ENCODE measurements around the gene KRT20.

KRT20 gene

GRCh38 chr17:40872416-40872815 is 12.6 kb downstream of the KRT20 start:
- no peak for DNase-seq (ENCODE audit: low spot score)
- in situ Hi-C loops (cut with MboI; ENCODE audit: low sequenced_read_pairs, unreplicated experiment): no loop called here
- TF ChIP-seq CTCF (IDR thresholded peaks at IDR 0.05; ENCODE audit: borderline replicate concordance, control extremely low read depth, extremely low read depth, insufficient read depth, missing control alignments): no peak

- no peak for DNase-seq (ENCODE audit: low spot score)
- TF ChIP-seq CTCF (IDR thresholded peaks at IDR 0.05; ENCODE audit: borderline replicate concordance, control extremely low read depth, extremely low read depth, insufficient read depth, missing control alignments): no peak
- in situ Hi-C loops (cut with MboI; ENCODE audit: low sequenced_read_pairs, unreplicated experiment): no loop called here
Observed at GRCh38 chr17:40871316-40871715, 13.7 kb downstream of the KRT20 start.

GRCh38 chr17:40870136-40870535 is 14.9 kb downstream of the KRT20 start:
- no peak for TF ChIP-seq CTCF (IDR thresholded peaks at IDR 0.05; ENCODE audit: borderline replicate concordance, control extremely low read depth, extremely low read depth, insufficient read depth, missing control alignments)
- no peak for DNase-seq (ENCODE audit: low spot score)
- in situ Hi-C loops (cut with MboI; ENCODE audit: low sequenced_read_pairs, unreplicated experiment): no loop called here

GRCh38 chr17:40866838-40867237 is 18.2 kb downstream of the KRT20 start, which contains the start of gene KRT12:
TSS of gene KRT12 (minus strand) at chr17:40867223. CDS start at chr17:40867186, 37 bp downstream.
- no peak for DNase-seq (ENCODE audit: low spot score)
- TF ChIP-seq CTCF (IDR thresholded peaks at IDR 0.05; ENCODE audit: borderline replicate concordance, control extremely low read depth, extremely low read depth, insufficient read depth, missing control alignments): no peak
- in situ Hi-C loops (cut with MboI; ENCODE audit: low sequenced_read_pairs, unreplicated experiment): no loop called here

- in situ Hi-C loops (cut with MboI; ENCODE audit: low sequenced_read_pairs, unreplicated experiment): no loop called here
- no peak for DNase-seq (ENCODE audit: low spot score)
- TF ChIP-seq CTCF (IDR thresholded peaks at IDR 0.05; ENCODE audit: borderline replicate concordance, control extremely low read depth, extremely low read depth, insufficient read depth, missing control alignments): no peak
Observed at GRCh38 chr17:40864661-40865390, 20.2 kb downstream of the KRT20 start.

GRCh38 chr17:40862985-40863733 is 21.9 kb downstream of the KRT20 start:
- peak; percentile 38 for DNase-seq (ENCODE audit: low spot score)

More at GRCh38 chr17:40862985-40863733, 21.9 kb downstream of the KRT20 start:
- in situ Hi-C loops (cut with MboI; ENCODE audit: low sequenced_read_pairs, unreplicated experiment): no loop called here
- peak; percentile 13 for TF ChIP-seq CTCF (IDR thresholded peaks at IDR 0.05; ENCODE audit: borderline replicate concordance, control extremely low read depth, extremely low read depth, insufficient read depth, missing control alignments)
